WI38 (cell line): Measurements from ENCODE around the gene OSM.

Source experiments
- H3K4me3 ChIP-seq: 2 replicates; pipeline ENCODE4 v1.5.1; 2011; ENCODE audit warnings: low read depth, mild to moderate bottlenecking, control low read depth, low read length
- CTCF ChIP-seq: IDR thresholded peaks from 2 replicates; pipeline ENCODE4 v1.5.1; 2012; ENCODE audit warnings: low read depth, mild to moderate bottlenecking, control low read depth, low read length

OSM gene

GRCh38 chr22:30275625-30276024 is 9.0 kb upstream of the OSM start:
- no peak for TF ChIP-seq CTCF
- H3K4me3 ChIP-seq: no peak overlapping the region

DNA sequence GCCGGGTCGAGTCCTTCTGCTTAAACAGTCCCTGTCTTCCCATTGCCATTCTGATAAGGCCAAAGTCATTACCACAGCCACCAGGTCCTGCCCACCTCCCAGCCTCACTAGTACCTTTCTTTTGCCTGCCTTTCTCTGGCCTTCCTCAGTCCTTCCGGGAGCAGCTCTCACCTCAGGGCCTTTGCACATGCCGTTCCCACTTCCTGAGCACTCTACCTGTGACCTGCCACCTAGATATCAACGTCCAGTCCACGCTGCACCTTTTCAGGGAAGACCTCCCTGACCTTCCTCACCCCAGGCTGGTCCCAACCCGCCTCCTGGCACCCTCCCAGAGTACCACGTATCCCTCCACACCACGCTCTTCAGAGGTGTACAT is 7.8 kb upstream of the OSM start:
- no peak overlapping the region for H3K4me3 ChIP-seq
- TF ChIP-seq CTCF: no peak

GRCh38 chr22:30273711-30274436 is 7.2 kb upstream of the OSM start:
- TF ChIP-seq CTCF: no peak
- H3K4me3 ChIP-seq: no peak overlapping the region

DNA sequence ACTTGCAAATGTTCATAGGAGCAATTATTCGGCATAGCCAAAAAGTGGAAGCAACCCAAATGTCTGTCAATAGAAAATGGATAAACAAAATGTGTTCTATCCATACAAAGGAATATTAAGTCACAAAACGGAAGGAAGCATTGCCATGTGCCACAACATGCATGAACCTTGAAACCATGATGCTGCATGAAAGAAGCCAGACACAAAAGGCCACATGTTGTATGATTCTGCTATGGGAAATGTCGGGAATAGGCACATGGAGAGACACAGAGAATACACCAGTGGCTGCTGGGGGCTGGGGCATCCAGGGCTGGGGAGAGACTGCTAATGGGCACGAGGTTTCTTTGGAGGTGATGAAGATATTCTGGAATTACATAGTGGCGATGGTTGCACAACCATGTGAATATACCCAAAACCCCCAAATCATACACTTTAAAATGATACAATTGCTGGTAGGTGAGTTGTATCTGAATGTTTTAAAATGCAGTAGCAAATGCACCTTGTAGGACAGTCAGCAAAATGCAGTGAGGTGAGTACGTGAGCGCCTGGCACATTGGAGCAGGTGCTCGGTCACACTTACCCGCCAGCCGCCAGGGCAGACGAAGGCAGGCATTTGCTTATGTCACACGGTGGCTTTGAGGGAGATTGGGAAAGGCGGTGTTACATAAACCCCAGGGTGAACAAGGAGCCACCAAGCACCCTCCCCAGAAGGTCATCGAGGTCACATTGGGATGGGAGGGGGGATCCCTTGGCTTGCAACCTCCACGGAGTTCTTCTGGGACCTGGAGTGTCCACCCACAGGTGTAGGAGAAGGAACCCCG is 6.3 kb upstream of the OSM start:
- H3K4me3 ChIP-seq: no peak overlapping the region
- no peak for TF ChIP-seq CTCF

GRCh38 chr22:30270832-30271231 is 4.2 kb upstream of the OSM start:
- no peak for TF ChIP-seq CTCF
- H3K4me3 ChIP-seq: no peak overlapping the region

- TF ChIP-seq CTCF: no peak
Observed at GRCh38 chr22:30268331-30268730, 1.7 kb upstream of the OSM start.

More at GRCh38 chr22:30268331-30268730, 1.7 kb upstream of the OSM start:
- no peak overlapping the region for H3K4me3 ChIP-seq
